ENCODE results near the gene TBX2.
A peak's percentile ranks its signal among the peaks of the same experiment; 100 is the strongest.

TBX2 gene

DNA sequence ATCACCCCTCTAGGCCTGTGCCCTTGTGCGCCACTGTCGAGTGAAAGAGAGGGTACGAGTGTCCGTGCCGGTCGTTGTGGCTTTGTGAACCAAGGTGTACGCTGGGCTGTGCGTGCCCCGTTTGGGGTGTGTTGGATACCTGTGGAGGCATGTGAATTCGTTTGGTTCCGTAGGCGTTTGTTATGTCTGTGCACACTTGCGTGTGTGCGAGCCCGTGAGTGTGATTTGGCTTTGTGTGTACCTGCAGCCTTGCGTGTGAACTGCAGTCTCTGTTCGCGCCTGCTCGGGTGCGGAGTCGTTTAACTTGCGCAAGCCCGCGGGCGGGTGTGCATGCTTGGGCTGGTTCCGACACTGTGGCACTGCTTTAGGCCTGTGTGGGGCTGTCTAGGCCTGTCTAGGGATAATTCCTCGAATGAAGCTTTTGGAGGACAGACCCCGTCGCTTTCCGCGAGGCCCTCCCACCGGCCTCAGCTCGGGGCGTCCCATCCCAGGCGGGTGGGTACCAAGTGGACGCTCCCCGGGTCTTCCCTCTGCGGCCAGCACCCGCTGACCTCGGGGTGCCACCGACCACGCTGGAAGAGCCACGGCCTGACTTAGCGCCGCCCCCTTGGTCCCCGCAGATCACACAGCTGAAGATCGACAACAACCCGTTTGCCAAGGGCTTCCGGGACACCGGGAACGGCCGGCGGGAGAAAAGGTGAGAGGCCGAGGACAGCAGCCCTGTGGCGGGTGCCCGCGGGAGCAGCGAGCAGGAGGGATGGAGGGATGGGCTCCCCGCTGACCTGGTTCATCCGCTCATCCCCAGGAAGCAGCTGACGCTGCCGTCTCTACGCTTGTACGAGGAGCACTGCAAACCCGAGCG is 4.4 kb downstream of the TBX2 start:
- DNase-seq = no peak

GRCh38 chr17:61404663-61404912 is 4.9 kb downstream of the TBX2 start:
- DNase-seq = no peak

GRCh38 chr17:61404913-61405685 is 5.5 kb downstream of the TBX2 start:
- DNase-seq = no peak

DNA sequence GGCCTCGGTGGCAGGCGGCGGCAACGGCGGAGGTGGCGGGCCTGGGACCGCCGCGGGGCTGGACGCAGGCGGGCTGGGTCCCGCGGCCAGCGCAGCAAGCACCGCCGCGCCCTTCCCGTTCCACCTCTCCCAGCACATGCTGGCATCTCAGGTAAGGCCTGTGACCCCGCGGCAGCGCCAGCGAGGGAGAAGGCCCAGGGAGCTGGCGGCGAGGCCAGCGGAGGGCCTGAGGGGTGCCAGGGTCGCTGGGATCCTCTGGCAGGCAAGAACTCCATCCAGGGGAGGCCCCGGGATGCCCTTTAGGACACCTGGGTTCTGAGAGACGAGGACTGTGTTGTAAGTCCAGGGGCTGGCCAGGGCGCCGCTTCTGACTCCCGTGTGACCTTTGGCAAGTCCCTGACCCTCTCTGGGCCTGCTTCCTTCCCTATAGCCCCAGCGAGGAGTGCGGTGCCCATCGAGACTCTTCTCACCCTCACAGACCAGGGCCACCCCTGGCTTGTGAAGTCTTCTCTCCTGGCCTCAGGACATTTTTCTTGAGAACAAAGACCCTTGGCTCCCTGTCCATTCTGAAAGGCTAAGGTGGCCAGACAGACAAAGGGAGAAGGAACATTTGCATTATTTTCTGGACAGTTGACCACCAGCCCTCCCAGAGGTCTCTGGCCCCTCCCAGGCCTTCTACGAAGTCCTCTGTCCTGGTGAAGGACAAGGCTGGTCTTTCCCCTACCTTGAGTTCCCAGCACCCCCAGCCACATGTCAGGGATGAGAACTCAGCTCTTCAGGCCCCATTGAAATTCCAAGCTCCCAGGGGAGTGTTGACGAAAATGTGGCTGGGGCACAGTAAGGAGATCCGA is 6.3 kb downstream of the TBX2 start:
- no peak for DNase-seq

- DNase-seq = no peak
These were observed 6.8 kb downstream of the TBX2 start for GRCh38 chr17:61406537-61406845.

DNA sequence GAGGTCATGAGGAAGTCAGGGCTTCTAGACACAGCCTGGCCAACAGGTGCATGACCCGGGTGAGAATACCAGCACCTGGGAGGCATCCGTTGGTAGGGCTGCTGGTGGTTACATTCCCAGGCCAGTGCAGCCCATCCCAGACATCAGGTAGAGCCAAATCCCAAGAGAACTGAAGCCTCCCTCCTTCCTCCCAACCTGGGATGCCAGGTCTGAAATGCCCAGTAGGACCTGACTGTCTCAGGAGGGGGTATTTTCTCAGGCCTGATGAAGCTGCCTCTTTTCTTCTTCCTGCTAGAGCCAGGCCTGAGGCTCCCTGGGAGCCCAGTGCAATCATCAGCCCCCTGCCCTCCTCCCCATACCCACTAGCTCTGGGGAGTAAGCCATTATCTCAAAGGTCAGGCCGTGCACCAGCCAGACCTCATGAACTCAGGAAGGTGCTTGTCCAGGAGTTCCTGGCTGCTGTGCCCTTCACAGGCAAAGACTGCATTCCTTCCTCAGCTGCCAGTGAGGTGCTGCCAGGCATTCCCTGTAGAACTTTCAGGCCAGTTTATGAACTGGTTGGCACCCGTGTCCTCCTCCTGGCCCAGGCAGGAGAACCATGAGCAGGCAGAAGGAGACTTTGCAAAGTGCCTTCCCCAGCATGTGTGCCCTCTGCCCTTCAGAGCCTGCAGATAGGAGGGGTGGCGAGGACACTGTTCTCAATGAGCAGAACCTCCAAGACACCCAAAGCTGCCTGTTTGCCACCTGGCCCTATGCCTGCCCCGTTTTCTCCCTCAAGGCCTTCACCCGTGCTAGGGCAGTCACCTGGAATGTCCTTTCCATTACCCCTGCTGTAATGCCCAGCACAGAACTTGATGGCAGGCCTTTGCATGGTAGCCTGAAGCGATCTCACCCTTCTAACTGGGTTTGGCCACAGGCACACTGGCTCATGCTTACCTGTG is 7.6 kb downstream of the TBX2 start:
- no peak for DNase-seq

DNA sequence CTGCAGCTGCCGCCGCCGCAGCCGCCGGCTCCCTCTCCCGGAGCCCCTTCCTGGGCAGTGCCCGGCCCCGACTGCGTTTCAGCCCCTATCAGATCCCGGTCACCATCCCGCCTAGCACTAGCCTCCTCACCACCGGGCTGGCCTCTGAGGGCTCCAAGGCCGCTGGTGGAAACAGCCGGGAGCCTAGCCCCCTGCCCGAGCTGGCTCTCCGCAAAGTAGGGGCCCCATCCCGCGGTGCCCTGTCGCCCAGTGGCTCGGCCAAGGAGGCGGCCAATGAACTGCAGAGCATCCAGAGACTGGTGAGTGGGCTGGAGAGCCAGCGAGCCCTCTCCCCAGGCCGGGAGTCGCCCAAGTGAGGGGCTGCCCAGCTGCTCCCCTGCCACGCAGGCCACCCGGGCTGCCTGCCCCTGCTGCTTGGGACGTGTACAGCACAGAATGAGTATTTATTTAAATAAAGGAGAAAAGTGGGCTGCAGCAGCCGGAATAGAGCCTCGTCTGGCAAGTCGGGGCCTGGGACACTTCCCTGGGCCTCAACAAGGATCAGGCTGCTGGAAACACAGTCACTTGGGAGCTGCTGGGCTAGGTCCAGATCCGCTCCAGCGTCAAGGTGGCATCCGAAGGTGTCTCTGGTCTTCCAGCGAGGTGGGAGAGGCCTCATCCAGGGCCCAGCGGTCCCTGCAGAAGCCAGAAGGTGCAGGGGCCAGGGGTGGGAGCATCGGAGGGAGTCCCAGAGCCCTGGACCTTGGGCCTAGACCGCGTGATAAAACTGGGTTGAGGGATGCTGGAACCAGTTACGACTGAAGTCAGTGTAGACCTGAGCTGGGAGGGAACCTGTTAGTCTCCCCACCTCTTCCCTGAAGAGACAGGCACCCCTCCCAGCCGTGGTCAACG is 8.8 kb downstream of the TBX2 start:
- no peak for DNase-seq

DNA sequence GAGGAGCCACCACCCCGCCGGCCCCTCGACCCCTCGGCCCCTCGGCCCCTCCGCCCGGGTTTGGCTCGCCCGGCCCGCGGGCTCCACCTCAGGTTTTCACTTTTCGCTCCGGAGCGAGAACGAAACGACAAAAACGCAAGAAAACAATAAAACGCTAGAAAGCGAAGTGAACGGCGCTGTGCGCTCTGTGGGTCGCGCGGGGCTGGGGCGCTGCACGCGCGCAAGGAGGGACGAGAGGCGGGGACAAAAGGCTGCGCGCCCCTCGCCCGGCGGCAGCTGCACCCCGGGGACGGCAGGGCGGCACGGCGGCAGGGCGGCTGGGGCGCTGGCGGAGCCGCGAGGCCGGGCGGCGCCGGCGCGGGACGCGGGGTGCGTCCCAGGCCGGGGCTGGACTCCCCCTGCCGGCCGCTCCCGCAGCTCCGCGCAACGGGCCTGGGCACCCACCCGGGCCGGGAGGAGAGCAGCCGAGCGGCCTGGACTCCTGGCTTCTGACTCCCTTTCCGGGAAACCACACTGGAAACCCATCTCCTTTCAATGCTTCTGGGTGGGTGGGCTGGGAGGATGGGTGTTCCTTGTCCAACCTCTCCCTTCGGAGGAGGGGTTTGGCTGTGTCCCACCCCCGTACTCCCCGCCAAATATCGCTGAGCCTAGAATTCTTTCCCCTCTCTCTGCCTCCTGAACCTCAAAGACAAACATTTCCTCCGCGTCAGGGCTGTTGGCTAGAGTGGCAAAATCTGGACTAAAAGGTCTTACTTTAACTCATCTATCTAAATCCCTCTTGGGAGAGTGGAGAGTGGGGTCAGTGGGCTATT is 9.9 kb downstream of the TBX2 start:
- no peak for DNase-seq

GRCh38 chr17:61410141-61411010 is 10.7 kb downstream of the TBX2 start:
- peak; percentile 70 for DNase-seq

DNA sequence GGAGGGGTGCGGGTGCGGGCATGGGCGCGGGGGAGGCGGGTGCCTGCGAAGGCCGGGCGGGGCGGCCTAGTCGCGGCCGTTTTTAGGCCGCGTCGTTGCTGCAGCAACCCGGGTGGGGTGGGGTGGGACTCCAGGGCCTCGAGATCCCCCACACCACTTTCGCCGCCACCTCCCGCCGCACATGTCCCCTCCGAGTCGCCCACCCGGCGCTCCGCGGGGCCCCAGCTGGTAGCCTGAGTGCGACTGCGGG is 11.3 kb downstream of the TBX2 start:
- no peak for DNase-seq

DNA sequence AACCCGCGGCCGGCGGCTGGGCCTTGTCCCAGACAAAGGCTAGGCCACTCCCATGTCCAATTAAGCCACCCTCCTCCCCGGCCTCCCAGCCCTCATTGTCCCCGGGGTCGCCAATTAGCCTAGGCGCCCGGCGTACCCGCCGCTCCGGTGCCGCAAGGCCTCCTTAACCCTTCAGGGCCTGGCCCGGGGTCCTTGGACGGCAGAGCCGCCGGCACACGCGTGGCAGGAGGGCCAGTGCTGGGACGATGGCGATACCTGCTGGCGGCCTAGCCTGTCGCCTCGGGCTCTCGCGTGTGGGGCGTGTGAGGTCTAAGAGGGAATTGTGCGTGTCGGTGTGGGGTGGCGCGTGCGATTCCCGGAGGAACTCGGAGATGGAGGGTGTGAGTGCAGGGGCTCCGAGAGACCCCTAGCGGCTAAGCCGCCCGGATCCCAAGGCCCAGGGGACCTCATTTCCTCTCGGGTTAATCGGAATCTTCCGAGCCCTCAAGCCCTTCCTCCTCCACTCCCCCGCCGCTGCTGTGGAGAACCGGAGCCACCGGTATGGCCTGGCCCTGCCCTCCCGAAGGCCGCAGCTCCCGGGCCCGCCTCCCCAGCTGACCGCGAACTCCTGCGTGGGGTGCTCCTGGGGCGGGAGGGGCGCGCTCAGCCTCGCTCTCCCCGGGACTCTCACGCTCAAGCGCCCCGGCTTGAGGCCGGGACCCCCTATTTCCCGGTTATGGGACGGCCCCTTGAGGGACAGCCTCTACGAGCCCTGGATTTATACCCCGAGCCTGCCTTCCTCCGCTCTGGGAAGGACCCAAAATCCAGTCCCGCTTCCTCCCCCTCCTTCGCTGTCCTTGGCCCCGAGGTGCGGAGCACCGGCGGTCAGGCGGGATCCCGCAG is 11.9 kb downstream of the TBX2 start:
- DNase-seq = no peak

DNA sequence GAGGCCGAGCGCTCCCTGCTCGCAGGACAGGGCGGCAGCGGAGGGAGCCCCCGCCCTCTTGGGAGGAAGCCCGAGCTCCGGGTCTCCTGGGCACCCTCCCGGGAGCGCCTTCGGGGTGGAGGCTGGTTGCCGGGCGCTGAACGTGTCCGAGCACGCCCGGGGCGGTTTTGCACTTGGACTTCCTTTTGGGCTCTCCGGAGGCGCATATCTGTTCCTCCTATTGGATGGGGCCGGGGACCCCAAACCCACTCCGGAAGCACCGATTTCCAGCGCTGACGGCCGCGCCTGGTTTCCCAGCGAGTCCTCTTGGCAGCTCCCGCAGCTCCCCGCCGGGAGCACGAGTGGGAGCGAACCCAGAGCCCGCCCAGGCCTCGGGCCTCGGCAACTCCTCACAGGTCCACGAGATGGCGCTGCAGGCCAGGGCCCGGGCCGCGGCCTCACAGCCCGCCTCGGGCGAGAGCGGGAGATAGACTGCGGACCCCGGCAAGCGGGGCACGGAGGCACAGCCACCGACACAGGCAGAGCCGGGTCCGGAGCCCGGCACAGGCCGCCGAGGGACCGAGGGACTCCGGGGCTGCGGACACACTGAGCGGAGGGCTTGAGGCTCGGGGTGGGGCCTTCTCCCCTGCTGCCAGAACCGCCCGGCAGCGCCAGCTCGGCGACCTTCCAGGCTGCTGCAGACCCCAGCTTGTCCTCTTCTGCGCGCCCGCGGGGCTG is 12.7 kb downstream of the TBX2 start:
- peak; percentile 69 for DNase-seq

DNA sequence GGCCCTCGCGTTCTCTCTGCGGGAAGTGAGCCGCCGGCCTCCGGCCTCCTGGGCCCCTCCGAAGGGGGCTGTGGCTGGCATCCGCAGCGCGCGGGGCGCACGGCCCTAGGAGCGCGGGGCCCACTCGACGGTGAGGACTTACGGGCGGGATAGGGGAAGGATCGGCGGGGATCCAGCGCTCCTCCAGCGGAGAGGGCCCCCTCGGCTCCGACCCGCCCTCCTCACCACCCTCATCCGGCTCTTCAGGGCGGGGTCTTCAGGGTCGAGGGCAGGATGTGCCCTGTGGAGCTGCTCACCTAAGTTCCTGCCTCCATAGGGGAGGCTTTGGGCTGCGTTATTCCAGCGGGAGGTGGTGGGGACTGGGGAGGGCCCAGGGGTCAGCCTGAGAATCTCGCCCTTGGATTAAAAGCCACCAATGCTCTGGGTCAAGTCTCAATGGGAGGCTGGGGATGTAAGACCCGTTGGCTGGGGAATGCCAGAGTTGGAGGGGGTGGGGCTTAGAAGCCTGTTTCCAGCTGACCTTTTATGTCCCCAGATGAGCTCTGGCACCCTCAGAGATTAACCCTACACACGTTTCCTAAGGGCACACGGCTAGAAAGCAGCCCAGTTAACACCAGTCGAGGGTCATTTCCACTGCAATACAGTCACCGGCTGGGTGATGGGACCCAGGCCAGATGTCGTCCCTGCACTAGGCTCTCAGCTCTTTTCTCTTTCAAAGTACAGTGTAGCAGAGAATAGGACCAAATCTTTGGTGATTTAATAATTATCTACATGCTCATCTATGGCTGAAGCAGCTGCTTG is 13.4 kb downstream of the TBX2 start:
- no peak for DNase-seq

GRCh38 chr17:61413661-61414126 is 14.1 kb downstream of the TBX2 start:
- no peak for DNase-seq

DNA sequence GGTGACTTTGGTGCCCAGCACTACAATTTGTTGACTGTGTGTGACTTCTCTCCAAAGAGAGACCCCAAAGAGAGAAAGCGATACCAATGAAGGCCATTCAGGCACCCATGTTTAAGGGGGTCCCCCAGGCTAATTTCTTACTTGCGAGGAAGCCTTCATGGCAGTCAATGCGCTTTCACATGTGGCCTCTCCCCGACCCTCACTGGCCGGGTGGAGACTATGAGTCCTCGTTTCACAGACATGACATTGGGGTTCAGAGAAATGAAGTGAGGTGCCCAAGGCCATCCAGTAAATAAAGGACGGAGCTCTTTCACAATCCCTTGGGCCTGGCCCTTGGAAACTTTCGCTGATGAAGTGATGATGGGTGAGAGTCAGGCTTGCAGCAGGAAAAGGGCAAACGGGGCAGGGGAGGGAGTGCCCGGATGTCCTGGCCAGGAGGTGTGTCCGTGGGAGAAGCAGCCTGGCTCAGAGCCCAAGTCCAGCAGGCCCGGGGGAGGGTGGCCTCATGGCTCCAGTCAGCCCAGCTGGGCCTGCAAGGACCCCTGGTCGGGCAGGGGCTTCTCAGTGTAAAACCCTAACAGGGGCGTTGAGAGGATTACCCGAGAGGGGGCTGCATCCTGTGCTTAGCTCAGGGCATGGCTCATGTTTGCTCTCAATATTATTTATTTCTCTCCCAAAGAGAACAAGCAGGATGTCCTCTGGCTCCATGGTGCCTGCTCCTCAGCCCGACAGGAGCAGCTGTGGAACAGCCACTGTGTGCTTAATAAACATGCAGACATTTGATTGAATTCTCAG is 14.7 kb downstream of the TBX2 start:
- DNase-seq = no peak

DNA sequence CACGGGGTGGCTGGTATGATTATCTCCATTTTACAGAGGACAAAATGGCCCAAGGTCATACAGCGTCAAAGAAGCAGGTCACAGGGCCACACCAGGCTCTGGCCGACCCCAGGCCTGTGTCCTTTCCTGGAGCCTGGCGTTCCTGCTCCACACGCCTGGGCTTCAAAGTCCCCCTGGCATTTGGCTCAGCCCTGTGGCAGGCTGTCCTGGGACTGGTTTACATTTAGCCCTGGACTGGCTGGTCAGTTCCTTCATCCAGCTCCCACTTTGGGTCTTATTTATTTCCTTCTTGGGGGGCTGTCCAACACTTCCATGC is 15.3 kb downstream of the TBX2 start:
- DNase-seq = no peak

All from stimulated activated CD4-positive, alpha-beta T cell treated with anti-CD3 and anti-CD28 coated beads, Interleukin-1b, Interleukin-23, amount 100 ng/mL, for 48 hours (primary cell).